Stimulated activated CD4-positive, alpha-beta T cell treated with anti-CD3 and anti-CD28 coated beads, Interleukin-2, amount 100 ng/mL, for 4 hours (primary cell): ENCODE results near the gene CATSPER1.
"Not testable (repeated sequence)": the region's sequence is repeated elsewhere in the genome, so short reads cannot be mapped to it uniquely, and the experiment has no call there.

Source experiments
- DNase-seq: peaks from one replicate; pipeline ENCODE4 v3.0.0-alpha.2; 2020; ENCODE audit warnings: low read depth

CATSPER1 gene

GRCh38 chr11:66020618-66021357, 5.5 kb downstream of the CATSPER1 start:
- no peak for DNase-seq

- no peak for DNase-seq
Measured at GRCh38 chr11:66020212-66020611, 6.1 kb downstream of the CATSPER1 start.

- peak; percentile 76 for DNase-seq
Measured at GRCh38 chr11:66017321-66017720, 9.0 kb downstream of the CATSPER1 start.

- DNase-seq = no peak
Measured at GRCh38 chr11:66016793-66017177, 9.5 kb downstream of the CATSPER1 start.

- no peak for DNase-seq
Measured at GRCh38 chr11:66015936-66016792, 10.1 kb downstream of the CATSPER1 start.

GRCh38 chr11:66015454-66015881, 10.8 kb downstream of the CATSPER1 start:
- no peak for DNase-seq

DNA sequence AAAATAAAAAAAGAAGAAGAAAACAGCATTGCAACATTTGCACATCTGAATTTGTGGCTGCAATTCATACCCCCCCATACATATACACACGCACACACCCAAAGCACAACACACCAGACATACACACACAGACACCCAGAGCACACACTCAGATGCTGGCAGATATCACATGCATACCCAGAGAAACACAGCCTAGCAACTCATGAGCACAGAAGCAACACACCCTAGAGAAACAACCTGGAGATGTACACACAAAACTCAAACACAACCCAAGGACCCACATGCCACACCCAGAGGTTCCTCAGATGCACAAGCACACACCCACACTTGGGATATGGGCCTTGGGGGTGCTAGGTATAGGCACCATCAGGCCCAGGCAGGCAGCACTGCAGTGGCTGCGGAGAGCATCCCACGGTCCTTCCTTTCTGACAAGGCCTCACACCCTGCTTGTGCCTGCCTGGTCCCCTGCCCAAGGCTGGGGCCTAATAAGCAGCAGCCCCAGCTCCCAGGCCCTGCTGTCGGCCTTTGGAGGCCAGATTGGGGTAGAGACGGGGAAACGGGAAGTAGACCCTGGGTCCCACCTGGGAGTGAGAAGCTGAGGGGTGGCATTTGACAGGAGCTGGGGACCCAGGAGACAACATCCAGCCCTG, 11.3 kb downstream of the CATSPER1 start:
- DNase-seq = no peak

- no peak for DNase-seq
Measured at GRCh38 chr11:66013762-66014100, 12.5 kb downstream of the CATSPER1 start.

- DNase-seq = no peak
Measured at GRCh38 chr11:66012946-66013761, 13.1 kb downstream of the CATSPER1 start.

GRCh38 chr11:66012371-66012945, 13.8 kb downstream of the CATSPER1 start:
- no peak for DNase-seq

DNA sequence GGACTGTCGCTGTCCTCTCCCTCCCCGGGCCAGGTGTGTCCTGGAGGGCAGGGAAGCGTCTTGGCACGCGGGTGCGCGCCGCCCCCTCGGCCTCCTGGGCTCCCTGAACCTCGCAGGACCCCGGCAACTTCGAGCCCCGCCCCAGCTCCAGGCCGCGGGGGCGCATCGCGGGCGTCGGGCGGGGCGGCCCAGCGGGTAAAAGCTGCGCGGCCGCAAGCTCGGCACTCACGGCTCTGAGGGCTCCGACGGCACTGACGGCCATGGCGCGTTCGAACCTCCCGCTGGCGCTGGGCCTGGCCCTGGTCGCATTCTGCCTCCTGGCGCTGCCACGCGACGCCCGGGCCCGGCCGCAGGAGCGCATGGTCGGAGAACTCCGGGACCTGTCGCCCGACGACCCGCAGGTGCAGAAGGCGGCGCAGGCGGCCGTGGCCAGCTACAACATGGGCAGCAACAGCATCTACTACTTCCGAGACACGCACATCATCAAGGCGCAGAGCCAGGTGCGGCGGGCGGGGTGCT, 14.4 kb downstream of the CATSPER1 start, which contains the start of gene CST6:
TSS of gene CST6 (plus strand) at position 224 of the 519 bp plus-strand sequence. CDS start at position 261, 37 bp downstream.
- no peak for DNase-seq

DNA sequence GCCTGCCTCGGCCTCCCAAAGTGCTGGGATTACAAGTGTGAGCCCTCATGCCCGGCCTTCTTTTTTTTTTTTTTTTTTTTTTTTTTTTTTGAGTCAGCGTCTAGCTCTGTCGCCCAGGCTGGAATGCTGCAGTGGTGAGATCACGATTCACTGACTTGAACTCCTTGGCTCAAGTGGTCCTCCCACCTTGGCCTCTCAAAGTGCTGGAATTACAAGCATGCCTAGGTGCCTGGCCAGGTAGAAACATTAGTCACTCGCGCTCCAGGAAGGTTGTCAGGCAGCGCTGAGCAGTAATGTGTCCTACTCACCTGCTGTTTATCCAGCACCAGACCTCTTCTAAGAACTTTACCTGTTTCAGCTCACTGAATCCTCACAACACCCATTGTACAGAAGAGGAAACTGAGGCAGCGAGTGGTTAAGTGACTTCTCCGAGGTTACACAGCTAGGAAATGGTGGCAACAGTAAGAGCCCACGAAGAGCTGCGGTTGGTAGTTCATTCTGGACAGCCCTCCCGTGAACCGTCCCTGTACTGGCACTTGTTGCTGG, 15.0 kb downstream of the CATSPER1 start:
- DNase-seq = no peak

- DNase-seq = not testable (repeated sequence)
Measured at GRCh38 chr11:66010036-66010435, 16.2 kb downstream of the CATSPER1 start.

DNA sequence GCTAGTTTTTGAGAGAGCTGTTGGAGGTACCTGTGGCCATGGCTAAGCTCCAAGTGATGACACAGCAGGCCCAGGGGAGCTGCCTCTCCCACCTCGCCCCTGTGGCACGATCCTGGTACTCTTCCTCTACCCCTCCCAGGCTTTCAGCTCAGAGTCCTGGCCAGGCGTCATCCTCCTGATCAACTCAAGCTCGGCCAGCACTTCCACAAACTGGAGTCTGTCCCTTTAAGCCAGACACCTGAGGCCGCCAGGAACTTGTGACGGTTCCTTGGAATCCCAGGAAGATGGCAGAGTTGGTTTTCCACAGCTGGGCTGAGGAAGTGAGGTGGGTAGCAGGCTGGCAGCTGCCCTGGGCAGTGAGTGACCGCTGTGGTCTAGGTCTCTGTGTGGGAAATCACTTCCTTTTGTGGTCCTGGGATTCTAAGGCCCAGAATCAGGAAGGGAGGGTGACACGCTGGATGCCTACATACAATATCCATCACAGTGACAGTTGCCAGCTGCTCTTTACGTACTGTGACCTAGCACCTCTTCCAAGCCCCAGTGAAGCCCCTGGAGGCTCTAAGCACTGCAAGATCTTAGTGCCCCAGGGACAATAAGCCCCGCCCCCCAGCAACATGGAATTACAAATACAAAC, 17.7 kb downstream of the CATSPER1 start:
- DNase-seq = no peak

GRCh38 chr11:66008095-66008467, 18.2 kb downstream of the CATSPER1 start:
- no peak for DNase-seq

- DNase-seq = no peak
Measured at GRCh38 chr11:66007201-66007634, 19.1 kb downstream of the CATSPER1 start.

DNA sequence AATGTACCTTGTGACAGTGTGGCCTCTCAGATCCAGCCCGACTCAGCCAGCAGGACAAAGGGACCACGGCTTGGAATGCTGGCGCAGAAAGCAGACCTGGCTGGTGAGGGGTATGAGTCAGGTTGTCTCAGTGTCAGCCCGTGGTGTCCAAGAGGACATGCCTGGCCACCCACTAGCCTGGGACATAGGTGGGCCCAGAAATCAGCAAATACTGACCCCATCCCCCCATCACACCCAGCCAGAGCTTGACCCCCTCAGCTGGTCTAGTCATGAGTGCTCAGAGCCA, 19.4 kb downstream of the CATSPER1 start:
- no peak for DNase-seq

DNA sequence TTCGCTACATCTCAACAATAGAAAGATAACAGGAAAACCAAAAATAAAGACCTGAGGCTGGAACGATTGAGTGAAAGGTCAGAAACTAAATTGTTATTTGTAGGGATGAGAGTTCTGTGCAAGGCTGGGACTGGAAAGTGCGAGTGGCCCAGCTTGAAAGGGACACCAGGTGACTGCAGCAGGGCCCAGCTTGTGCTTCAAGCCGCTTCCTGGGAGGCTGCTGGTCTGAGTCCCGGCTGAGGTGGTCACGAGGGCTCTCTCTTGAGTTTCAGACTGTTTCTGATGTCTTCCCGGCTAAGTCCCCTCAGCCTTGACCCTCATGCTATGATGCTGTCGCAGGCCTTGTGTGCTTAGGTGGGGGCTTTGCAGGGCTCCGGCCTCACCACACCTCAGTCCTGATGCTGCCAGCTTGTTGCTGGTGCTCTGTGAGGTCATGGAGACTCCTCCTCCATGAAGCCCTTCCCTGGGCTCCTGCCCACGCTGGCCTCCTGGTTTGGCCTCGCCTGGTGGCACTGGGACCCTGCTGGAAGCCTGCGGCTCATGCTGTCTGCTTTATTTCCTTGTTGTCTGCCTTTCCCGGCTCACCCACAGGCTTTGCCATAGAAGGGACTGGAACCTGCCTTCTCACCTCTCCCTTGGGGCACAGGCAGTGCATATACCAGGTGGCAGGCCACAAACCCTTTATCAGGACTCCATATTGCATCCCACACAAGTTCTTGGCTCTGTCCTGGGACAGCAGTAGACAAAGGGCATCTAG, 20.0 kb downstream of the CATSPER1 start:
- DNase-seq = no peak

DNA sequence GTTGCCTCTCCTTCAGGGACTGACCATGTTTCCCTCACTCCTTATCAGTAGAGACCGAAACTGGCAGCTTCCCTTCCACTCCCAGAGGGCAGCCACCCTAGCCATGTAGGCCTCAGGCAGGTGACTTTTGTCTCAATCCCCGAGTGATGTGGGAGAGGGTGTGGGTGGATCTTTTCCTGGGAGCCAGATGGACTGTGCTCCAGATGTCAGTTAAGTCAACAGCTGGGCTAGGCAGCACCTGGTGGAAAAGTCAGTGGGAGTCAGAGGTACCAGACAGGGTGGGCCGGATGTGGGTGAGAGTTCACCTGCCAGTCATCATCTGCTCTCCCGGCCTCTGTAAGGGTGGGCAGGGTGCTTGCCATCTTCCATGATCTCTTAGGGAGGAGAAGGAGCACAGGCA, 22.1 kb downstream of the CATSPER1 start:
- DNase-seq = no peak

DNA sequence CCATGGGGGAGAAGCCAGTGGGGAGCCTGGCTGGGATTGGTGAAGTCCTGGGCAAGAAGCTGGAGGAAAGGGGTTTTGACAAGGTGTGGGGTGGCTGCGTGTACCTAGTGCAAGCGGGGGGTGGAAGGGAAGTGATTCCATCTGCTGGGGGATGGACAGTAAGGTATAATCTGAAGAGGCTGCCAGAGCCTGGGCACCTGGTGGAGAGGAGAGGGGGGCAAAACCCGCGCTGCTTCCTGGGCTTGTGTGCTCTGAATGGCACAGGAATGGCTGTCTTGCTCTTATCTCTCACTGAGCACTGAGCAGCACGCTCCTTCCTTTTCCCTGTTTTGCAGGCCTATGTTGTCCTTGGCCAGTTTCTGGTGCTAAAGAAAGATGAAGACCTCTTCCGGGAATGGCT, 23.0 kb downstream of the CATSPER1 start:
- DNase-seq = no peak
